HepG2 (cell line): ENCODE measurements around the gene COPS7B. TPM values are rescaled to one million over a fixed set of nuclear protein-coding genes. Genes with fewer than 3 reads are reported as not detected.

Experiments
- CBX5 ChIP-seq: sonication (generic); formaldehyde crosslinking; IDR thresholded peaks from 2 replicates; pipeline ENCODE4 v1.4.0; 2020; ENCODE audit warnings: missing genetic modification reagents, borderline replicate concordance
- CENPX ChIP-seq: sonication (generic); formaldehyde crosslinking; IDR thresholded peaks from 2 replicates; pipeline ENCODE4 v1.9.0; 2021; ENCODE audit warnings: mild to moderate bottlenecking, missing genetic modification reagents, moderate library complexity
- HDAC1 ChIP-seq: sonication (generic); formaldehyde crosslinking; IDR thresholded peaks from 2 replicates; pipeline ENCODE4 v1.5.1; 2020; ENCODE audit warnings: mild to moderate bottlenecking, missing genetic modification reagents
- JUND ChIP-seq: sonication (generic); formaldehyde crosslinking; IDR thresholded peaks from 2 replicates; pipeline ENCODE4 v1.8.0; 2022; ENCODE audit warnings: mild to moderate bottlenecking, missing genetic modification reagents
- PHF5A ChIP-seq: IDR thresholded peaks from one replicate; pipeline ENCODE4 v1.6.1; 2018; ENCODE audit warnings: low read depth, missing genetic modification reagents; ENCODE audit not compliant: unreplicated experiment
- PITX1 ChIP-seq: sonication (generic); formaldehyde crosslinking; IDR thresholded peaks from 2 replicates; pipeline ENCODE4 v1.5.1; 2020; ENCODE audit warnings: mild to moderate bottlenecking, missing genetic modification reagents
- TBX3 ChIP-seq: fragments of 450-650 bp; IDR thresholded peaks from 2 replicates; pipeline ENCODE4 v1.6.1; 2017; ENCODE audit warnings: antibody characterized with exemption, mild to moderate bottlenecking, inconsistent platforms, borderline replicate concordance
- USF2 ChIP-seq, 2 experiments: sonication (generic) in 1 of 2; formaldehyde crosslinking in 1 of 2; IDR thresholded peaks; 2 replicates each; pipeline versions ENCODE4 v1.5.1 to v1.6.1; 2011 to 2020; ENCODE audit warnings: borderline replicate concordance in 1 of 2, low read depth in 1 of 2, low read length in 1 of 2, mild to moderate bottlenecking in 1 of 2, missing genetic modification reagents in 1 of 2, moderate library complexity in 1 of 2
- ZNF101 ChIP-seq: sonication (generic); formaldehyde crosslinking; IDR thresholded peaks from 2 replicates; pipeline ENCODE4 v1.4.0; 2020; ENCODE audit warnings: mild to moderate bottlenecking, low read depth, missing genetic modification reagents, borderline replicate concordance
- ZNF142 ChIP-seq: sonication (generic); formaldehyde crosslinking; IDR thresholded peaks from 2 replicates; pipeline ENCODE4 v1.4.0; 2020; ENCODE audit warnings: missing genetic modification reagents
- ZNF317 ChIP-seq: sonication (generic); formaldehyde crosslinking; IDR thresholded peaks from 2 replicates; pipeline ENCODE4 v1.5.0; 2020; ENCODE audit warnings: mild to moderate bottlenecking, missing genetic modification reagents
- ZNF564 ChIP-seq: sonication (generic); formaldehyde crosslinking; IDR thresholded peaks from 2 replicates; pipeline ENCODE4 v1.8.1; 2023; ENCODE audit warnings: mild to moderate bottlenecking, missing genetic modification reagents
- ZNF737 ChIP-seq: sonication (generic); formaldehyde crosslinking; IDR thresholded peaks from 2 replicates; pipeline ENCODE4 v1.5.0; 2020; ENCODE audit warnings: missing genetic modification reagents, mild to moderate bottlenecking, borderline replicate concordance
- ZNF749 ChIP-seq: sonication (generic); formaldehyde crosslinking; IDR thresholded peaks from 2 replicates; pipeline ENCODE4 v1.8.0; 2022; ENCODE audit warnings: mild to moderate bottlenecking, missing genetic modification reagents, moderate library complexity, borderline replicate concordance
- ZNF782 ChIP-seq: sonication (generic); formaldehyde crosslinking; IDR thresholded peaks from 2 replicates; pipeline ENCODE4 v1.4.0; 2020; ENCODE audit warnings: missing genetic modification reagents, mild to moderate bottlenecking, borderline replicate concordance
- ZNF790 ChIP-seq: sonication (generic); formaldehyde crosslinking; IDR thresholded peaks from 2 replicates; pipeline ENCODE4 v1.8.0; 2022; ENCODE audit warnings: missing genetic modification reagents, mild to moderate bottlenecking, borderline replicate concordance
- ZXDC ChIP-seq: sonication (generic); formaldehyde crosslinking; IDR thresholded peaks from 2 replicates; pipeline ENCODE4 v1.5.0; 2020; ENCODE audit warnings: mild to moderate bottlenecking, missing genetic modification reagents
- polyA plus RNA-seq, 8 experiments: library from polyadenylated mRNA; depleted of rRNA in 3 of 8; stranded (reverse) in 7 of 8; unstranded in 1 of 8; fragments of >200 nt; fragmentation: Illumina TruSeq in 4 of 8; extraction: Trizol in 4 of 8; gene quantifications; 2 replicates each; pipeline versions ENCODE4 v1.2.1 to v1.2.3, GENCODE V29; 2011 to 2016; ENCODE audit warnings: low read depth in 4 of 8, missing spikeins in 1 of 8, mixed read lengths in 1 of 8; ENCODE audit not compliant: insufficient read depth in 1 of 8
- total RNA-seq, 5 experiments: library from RNA; depleted of rRNA; stranded (reverse); fragments of >200 nt; fragmentation: Illumina TruSeq; extraction: Trizol; gene quantifications; 2 replicates each; pipeline ENCODE4 v1.2.3, GENCODE V29; 2016; ENCODE audit warnings: low read depth in 1 of 5

COPS7B gene
- total and polyA plus RNA-seq, 2 of the 13 experiments (the other 11 are each of a cell fraction or from before 2014, with no cell fraction given), result 30.6 to 62.7 TPM

GRCh38 chr2:231786177-231786916, at the start of gene COPS7B (continued):
- TF ChIP-seq PHF5A (peak; percentile 93), ZNF790 (CRISPR knock-in tag) (peak; percentile 96; the same call in 1 of the 2 replicates), USF2 (IDR thresholded peaks at IDR 0.05; ENCODE audit: low read depth, low read length) (no peak), USF2 (CRISPR knock-in tag; IDR thresholded peaks at IDR 0.05; ENCODE audit: borderline replicate concordance) (peak; percentile 59; the same call in 1 of the 2 replicates), ZNF142 (peak; percentile 93), ZXDC (CRISPR knock-in tag) (peak; percentile 95), ZNF782 (CRISPR knock-in tag) (peak; percentile 85), ZNF749 (CRISPR knock-in tag) (0 out of 2 replicates have a peak, but pooled peaks have one; percentile 94), ZNF737 (CRISPR knock-in tag) (no peak), JUND (peak; percentile 77), ZNF317 (CRISPR knock-in tag) (peak; percentile 93), ZNF564 (CRISPR knock-in tag) (peak; percentile 91), TBX3 (no peak), HDAC1 (CRISPR knock-in tag) (peak; percentile 100), CENPX (CRISPR knock-in tag) (no peak), ZNF101 (CRISPR knock-in tag) (peak; percentile 89; the same call in 1 of the 2 replicates), PITX1 (CRISPR knock-in tag) (peak; percentile 68; the same call in 1 of the 2 replicates), CBX5 (CRISPR knock-in tag) (peak; percentile 99)
